PC-9 (cell line): ENCODE measurements around the gene HHAT. TPM values are rescaled to one million over a fixed set of nuclear protein-coding genes. Genes with fewer than 3 reads are reported as not detected.

ENCODE experiments used
- BruUV-seq: library from RNA; stranded (reverse); fragments of 400-500 nt; replicated peaks from 2 replicates; lab custom pipeline; 2021; lab: Mats Ljungman, UMichigan
- CTCF ChIA-PET: fragments of 300-600 bp; sonication (Branson Sonifier 250); formaldehyde crosslinking; loops from one replicate; lab custom pipeline; 2022; ENCODE audit warnings: antibody characterized with exemption; lab: Charles Lee
- POLR2A ChIA-PET: fragments of 300-600 bp; sonication (Branson Sonifier 250); formaldehyde crosslinking; loops from one replicate; lab custom pipeline; 2022; ENCODE audit warnings: antibody characterized with exemption; ENCODE audit not compliant: unreplicated experiment; lab: Charles Lee
- DNase-seq, 2 experiments: peaks; one replicate each; pipeline versions ENCODE4 v3.0.0 to v3.0.0-alpha.2; 2015 to 2022; ENCODE audit warnings: mixed read lengths in 1 of 2
- H2AFZ ChIP-seq: fragments of 200-600 bp; sonication (generic); 2 replicates; pipeline ENCODE4 v1.8.1; 2017; ENCODE audit warnings: antibody characterized with exemption
- H3F3A ChIP-seq: fragments of 200-600 bp; sonication (generic); 2 replicates; pipeline ENCODE4 v1.8.1; 2017; ENCODE audit warnings: antibody characterized with exemption, mild to moderate bottlenecking, low read depth; ENCODE audit not compliant: insufficient read depth
- H3K27ac ChIP-seq: fragments of 200-600 bp; sonication (generic); 2 replicates; pipeline ENCODE4 v1.6.1; 2016; ENCODE audit warnings: mixed run types
- H3K27me3 ChIP-seq: fragments of 200-600 bp; sonication (generic); 2 replicates; pipeline ENCODE4 v1.6.1; 2016; ENCODE audit warnings: low read depth, mixed run types; ENCODE audit not compliant: insufficient read depth
- H3K36me3 ChIP-seq: fragments of 200-600 bp; sonication (generic); 2 replicates; pipeline ENCODE4 v1.6.1; 2016; ENCODE audit warnings: low read depth, mixed run types
- H3K4me1 ChIP-seq: fragments of 200-600 bp; sonication (generic); replicated peaks from 2 replicates; pipeline ENCODE4 v1.6.1; 2016; ENCODE audit warnings: mixed run types; ENCODE audit not compliant: insufficient read depth
- H3K4me2 ChIP-seq: fragments of 200-600 bp; sonication (generic); 2 replicates; pipeline ENCODE4 v1.6.1; 2017; ENCODE audit warnings: mixed run types
- H3K4me3 ChIP-seq: fragments of 200-600 bp; sonication (generic); 2 replicates; pipeline ENCODE4 v1.6.1; 2016; ENCODE audit warnings: mixed run types
- H3K79me2 ChIP-seq: fragments of 200-600 bp; sonication (generic); 2 replicates; pipeline ENCODE4 v1.6.1; 2017; ENCODE audit warnings: low read depth, mixed run types
- H3K9me2 ChIP-seq: fragments of 200-600 bp; sonication (generic); 2 replicates; pipeline ENCODE4 v1.8.1; 2017; ENCODE audit warnings: mild to moderate bottlenecking; ENCODE audit not compliant: insufficient read depth
- H3K9me3 ChIP-seq: fragments of 200-600 bp; sonication (generic); 2 replicates; pipeline ENCODE4 v1.8.1; 2016; ENCODE audit warnings: low read depth; ENCODE audit not compliant: insufficient read depth
- H4K20me1 ChIP-seq: fragments of 200-600 bp; sonication (generic); 2 replicates; pipeline ENCODE4 v1.8.1; 2017; ENCODE audit not compliant: insufficient read depth
- EZH2 ChIP-seq: fragments of 200-600 bp; sonication (generic); IDR thresholded peaks from 2 replicates; pipeline ENCODE4 v1.8.0; 2017; ENCODE audit warnings: antibody characterized with exemption, low read depth
- intact Hi-C: fragments of 100-400 bp; cut with micrococcal nuclease; formaldehyde crosslinking; loops from one replicate; pipeline ENCODE4 v1.10.0; 2022; ENCODE audit not compliant: unreplicated experiment
- total RNA-seq: library from RNA; stranded (reverse); gene quantifications from 2 replicates; pipeline ENCODE4 v1.2.3, GENCODE V29; 2021
- TF ChIP-seq, protein P1 (sequence below): fragments of 200-600 bp; sonication (generic); conservative IDR thresholded peaks from 2 replicates; pipeline ENCODE4 v1.6.1; 2017; ENCODE audit warnings: mixed run types, antibody characterized with exemption, mild to moderate bottlenecking, moderate library complexity

HHAT gene
- total RNA-seq, 1 experiment from 2014 or later, result 5.3 TPM

DNA sequence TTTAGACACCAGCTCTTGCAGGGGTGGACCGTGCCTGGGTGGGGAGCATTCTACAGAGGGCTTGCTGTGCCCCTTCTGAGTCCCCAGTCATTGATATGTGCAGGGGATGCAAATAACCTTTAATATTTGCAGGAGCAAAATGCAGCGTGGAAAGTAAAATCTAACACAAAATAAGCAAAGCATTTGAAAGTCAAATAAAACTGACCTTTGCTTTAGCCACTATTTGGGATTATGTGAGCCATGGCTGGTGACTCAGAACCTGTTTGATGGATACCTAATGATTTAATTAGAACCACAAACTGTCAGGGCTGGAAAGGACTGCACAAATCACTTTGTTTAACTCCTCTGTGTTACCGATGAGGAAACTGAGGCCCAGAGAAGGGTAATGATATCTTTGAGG lies 377.5 kb downstream of the HHAT start:
- Histone ChIP-seq H2AFZ (no peak overlapping the region), H3K27ac (no peak overlapping the region), H3K79me2 (no peaks in the 10 kb centered on the region), H3K4me3 (no peak overlapping the region), H3F3A (no peaks in the 10 kb centered on the region), H3K9me3 (no peaks in the 10 kb centered on the region), H3K4me2 (no peak overlapping the region), H3K27me3 (0 out of 2 replicates have a peak, but pooled peaks cover 5% of the 10 kb centered on the region), H4K20me1 (no peaks in the 10 kb centered on the region), H3K9me2 (no peaks in the 10 kb centered on the region), H3K4me1 (no peaks in the 10 kb centered on the region), H3K36me3 (no peaks in the 10 kb centered on the region)
- intact Hi-C loops, result no loop called here
- no TSS peak for BruUV-seq
- no peak for DNase-seq
- ChIA-PET CTCF (no interaction called here), POLR2A (no interaction called here)
- TF ChIP-seq EZH2, result no peak
- TF ChIP-seq, protein P1, sequence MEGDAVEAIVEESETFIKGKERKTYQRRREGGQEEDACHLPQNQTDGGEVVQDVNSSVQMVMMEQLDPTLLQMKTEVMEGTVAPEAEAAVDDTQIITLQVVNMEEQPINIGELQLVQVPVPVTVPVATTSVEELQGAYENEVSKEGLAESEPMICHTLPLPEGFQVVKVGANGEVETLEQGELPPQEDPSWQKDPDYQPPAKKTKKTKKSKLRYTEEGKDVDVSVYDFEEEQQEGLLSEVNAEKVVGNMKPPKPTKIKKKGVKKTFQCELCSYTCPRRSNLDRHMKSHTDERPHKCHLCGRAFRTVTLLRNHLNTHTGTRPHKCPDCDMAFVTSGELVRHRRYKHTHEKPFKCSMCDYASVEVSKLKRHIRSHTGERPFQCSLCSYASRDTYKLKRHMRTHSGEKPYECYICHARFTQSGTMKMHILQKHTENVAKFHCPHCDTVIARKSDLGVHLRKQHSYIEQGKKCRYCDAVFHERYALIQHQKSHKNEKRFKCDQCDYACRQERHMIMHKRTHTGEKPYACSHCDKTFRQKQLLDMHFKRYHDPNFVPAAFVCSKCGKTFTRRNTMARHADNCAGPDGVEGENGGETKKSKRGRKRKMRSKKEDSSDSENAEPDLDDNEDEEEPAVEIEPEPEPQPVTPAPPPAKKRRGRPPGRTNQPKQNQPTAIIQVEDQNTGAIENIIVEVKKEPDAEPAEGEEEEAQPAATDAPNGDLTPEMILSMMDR, result no peak

DNA sequence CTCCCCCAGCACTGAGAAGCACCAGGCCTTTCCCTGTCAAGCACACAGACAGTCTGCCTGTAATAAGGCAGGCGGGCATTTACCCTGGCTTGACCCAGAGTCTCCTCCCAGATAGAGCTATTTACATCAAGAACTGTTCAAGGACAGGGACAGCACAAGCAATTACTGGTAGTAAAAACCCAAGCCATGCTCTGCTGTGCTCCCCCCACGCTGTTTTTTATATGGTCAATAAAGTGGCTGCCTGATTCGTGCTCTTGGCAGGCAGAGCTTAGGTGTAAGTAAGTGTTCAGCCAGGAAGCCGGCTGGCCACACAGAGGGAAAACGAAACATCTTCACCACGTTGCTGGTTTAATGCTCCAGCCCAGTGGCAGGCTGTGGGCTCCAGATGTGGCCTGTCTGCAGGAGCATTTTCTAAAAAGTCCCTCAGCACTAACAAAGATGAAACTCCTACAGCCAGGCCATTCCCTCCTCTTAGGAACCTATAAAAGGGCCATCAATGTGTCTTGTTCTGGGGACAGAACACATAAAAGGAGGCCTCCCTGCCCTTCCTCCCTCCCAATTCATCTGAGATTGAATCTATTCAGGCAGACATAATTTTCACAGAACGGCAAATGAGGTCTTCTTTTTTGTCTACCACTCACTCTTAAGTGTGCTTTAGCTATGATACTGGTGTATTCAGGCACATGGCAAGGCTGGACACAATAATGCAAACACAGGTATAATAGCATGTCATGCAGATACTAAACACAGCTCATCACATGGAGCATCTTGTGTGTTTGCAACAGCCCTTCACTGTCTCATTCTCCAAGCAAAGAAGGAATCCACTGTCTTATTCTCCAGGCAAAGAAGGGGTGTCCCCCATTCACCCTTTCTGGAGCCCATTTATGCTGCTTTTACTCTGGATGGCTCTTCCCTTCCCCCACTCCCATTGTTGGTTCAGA lies 378.9 kb downstream of the HHAT start:
- TF ChIP-seq EZH2, result no peak
- intact Hi-C loops, result no loop called here
- H3K4me1 ChIP-seq, result no peaks in the 10 kb centered on the region
- no peak overlapping the region for H2AFZ ChIP-seq
- H3K4me2 ChIP-seq, result no peak overlapping the region
- H3K79me2 ChIP-seq, result no peaks in the 10 kb centered on the region
- POLR2A ChIA-PET, result no interaction called here
- no peaks in the 10 kb centered on the region for H3F3A ChIP-seq
- no peak overlapping the region for H3K4me3 ChIP-seq
- H3K36me3 ChIP-seq, result no peaks in the 10 kb centered on the region
- no peaks in the 10 kb centered on the region for H3K9me3 ChIP-seq
- no peak for DNase-seq
- H4K20me1 ChIP-seq, result no peaks in the 10 kb centered on the region
- 0 out of 2 replicates have a peak, but pooled peaks cover 5% of the 10 kb centered on the region for H3K27me3 ChIP-seq
- no TSS peak for BruUV-seq
- CTCF ChIA-PET, result no interaction called here
- H3K27ac ChIP-seq, result no peak overlapping the region
- H3K9me2 ChIP-seq, result no peaks in the 10 kb centered on the region

DNA sequence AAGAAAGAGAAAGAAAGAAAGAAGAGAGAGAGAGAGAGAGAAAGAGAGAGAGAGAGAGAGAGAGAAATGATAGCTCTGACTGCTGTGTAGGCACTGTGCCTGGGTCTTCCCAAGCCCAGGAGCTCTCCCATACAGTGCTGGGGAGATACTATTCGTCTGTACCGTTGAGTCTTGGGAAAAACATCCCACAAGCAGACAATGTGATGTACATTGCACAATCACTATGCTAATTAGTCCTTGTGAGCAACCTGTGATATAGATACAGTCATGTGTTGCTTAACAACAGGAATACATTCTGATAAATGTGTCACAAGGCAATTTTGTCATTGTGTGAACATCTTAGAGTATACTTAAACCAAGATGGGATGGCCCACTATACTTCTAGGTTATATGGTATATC lies 381.0 kb downstream of the HHAT start:
- H3F3A ChIP-seq, result no peaks in the 10 kb centered on the region
- no TSS peak for BruUV-seq

More for the DNA sequence above, 381.0 kb downstream of the HHAT start:
- H4K20me1 ChIP-seq, result no peaks in the 10 kb centered on the region
- H3K27ac ChIP-seq, result no peak overlapping the region
- no peaks in the 10 kb centered on the region for H3K4me1 ChIP-seq
- no peaks in the 10 kb centered on the region for H3K79me2 ChIP-seq
- no peak overlapping the region for H3K4me2 ChIP-seq
- POLR2A ChIA-PET, result interaction anchor here (0.6 to 0.7 kb wide), 2 partner anchors 398 to 1410 kb away, joined by 4 to 17 read pairs; no protein-coding TSS in a partner anchor
- H3K4me3 ChIP-seq, result no peak overlapping the region
- no peak overlapping the region for H2AFZ ChIP-seq
- H3K36me3 ChIP-seq, result no peaks in the 10 kb centered on the region
- intact Hi-C loops, result no loop called here
- H3K9me2 ChIP-seq, result no peaks in the 10 kb centered on the region
- no peaks in the 10 kb centered on the region for H3K9me3 ChIP-seq
- CTCF ChIA-PET, result no interaction called here
- no peak for TF ChIP-seq EZH2
- TF ChIP-seq, protein P1, result no peak
- DNase-seq, result no peak
- H3K27me3 ChIP-seq, result 0 out of 2 replicates have a peak, but pooled peaks cover 8% of the 10 kb centered on the region
